GM19193 (cell line): ENCODE results near the gene MYO1D.

Experiments
- POLR2A ChIP-seq: IDR thresholded peaks from 4 replicates; pipeline ENCODE4 v1.6.1; 2011; ENCODE audit not compliant: insufficient read depth, insufficient read length; ENCODE audit errors: extremely low read depth

MYO1D gene

DNA sequence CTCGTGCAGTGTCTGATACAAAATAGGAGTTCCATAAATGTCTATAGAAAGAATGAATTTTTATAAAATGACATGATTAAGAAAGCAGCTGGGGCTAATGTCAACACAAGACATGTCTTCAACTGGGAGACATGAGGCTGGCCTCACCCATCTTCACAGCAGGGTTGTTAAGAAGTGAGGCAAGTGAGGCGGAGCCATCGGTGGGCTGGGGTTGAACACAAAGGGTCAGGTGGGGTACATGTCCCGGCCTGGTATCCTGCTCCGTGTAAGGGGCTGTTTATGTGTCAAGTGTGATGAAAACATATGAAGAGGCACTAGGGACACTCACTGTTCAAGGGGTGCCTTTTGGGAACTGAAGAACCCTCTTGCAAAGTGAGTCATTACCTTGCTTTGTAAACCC, 368.0 kb downstream of the MYO1D start:
- no peak for TF ChIP-seq POLR2A

DNA sequence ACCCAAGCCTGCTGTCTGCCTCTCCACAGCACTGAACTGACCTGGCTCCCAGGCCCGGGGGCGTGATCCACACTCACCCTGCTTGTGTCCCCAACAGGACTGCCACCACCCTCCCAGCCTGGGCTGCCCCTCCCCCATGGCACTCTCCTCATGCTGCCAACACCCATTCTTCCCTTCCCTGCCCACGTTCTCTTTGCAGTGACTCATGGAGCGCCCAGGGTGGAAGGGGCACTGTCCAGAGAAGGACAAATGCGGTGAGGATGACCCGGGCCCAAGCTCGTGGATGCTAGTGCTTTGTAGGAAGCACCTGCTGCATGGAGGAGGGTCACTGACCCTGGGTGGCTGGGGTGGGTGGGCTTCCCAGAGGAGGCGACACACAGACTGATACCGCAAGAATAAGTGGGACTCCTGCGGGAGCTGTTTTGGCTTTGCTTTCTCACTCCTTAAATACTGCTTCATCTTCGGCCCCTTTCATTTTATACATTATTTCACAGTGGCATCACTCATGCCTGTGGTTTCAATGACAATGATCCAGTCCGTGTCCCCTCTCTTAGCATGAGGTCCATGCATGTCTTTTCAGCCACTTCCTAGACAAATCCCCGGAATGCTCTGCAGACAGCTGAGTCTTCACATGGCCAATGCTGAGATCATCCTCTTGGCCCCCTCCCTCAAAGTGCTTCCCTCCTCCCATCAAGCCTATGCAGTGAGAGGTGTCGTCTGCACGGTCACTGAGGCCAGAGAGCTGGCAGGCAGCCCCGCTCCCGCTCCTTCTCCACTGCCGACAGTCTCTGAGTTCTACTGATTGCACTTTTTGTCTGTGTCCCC, 372.5 kb downstream of the MYO1D start:
- no peak for TF ChIP-seq POLR2A

DNA sequence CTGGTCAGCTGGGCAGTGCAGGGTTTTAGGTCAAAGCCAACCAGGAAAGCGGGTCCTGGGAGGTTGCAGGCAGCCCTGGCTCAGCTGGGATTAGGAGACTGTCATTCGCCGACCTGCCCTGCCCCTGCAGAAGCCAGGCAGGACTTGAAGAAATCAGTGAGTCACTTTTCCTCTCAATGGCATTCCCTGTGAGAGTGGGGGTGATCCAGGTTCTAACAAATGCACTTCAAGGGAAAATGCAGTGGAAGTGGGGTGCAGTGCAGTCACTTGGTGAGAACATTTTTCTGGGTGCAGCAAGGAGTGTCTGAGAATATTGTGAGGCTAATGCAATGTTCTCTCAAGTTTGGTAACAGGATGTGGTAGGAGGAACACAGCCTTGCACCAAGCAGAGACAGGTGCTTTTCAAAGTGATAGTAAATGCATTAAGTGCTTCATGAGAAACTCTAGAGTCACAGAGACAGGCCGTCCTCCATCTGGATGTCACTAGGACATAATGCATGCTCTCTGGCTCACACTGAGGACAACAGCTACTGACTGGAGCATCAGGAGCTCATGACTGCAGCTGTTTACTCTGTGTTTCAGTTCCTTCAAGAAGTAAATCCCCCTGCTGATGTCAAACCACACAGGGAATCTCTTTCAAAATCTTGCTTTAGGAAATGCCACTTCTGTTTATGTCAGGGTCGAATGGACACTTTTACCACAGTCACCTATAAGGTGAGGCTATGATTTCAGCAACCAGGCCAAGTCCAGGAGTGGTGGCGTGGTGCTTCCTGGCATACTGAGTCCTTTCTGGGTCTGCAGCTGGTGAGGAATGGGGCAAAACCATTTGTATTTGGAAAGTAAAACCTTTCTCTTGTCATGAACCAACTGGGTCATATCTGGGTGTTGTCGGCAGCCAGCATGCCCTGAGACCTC, 373.4 kb downstream of the MYO1D start:
- no peak for TF ChIP-seq POLR2A

DNA sequence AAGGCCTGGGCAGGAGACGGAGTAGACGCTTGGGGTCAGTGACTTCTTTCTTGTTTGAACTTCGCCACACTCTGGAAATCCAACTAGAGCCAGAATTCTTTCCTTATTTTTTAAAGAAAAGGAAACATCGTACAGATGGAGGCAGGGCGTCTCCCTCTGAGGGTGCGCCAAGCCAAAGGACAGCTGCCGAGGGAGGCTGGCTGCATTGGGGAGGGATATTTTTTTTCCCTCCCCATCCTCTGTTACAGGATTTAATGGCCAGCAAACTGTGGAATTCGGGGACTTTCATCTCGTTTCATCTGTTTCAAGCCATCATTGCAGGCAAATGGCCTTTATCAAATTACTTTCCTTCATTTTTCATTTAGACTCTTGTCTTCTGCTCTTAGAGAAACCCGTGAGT, 374.2 kb downstream of the MYO1D start:
- no peak for TF ChIP-seq POLR2A

DNA sequence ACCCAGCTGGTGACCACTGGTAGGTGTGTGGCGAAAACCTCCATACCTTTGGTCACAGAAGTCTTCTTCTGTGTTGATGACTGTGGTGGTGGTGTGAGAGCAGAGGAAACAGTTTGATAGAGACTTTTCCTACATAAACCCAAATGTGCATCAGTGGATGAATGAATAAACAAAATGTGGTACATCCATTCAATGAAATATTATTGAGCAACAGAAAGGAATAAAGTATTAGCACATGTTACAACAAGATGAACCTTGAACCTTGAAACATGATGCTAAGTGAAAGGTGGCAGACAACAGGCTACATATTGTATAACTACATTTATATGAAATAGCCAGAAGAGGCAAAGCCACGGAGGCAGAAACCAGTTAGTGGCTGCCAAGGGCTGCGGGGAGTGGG, 374.9 kb downstream of the MYO1D start:
- TF ChIP-seq POLR2A: no peak

DNA sequence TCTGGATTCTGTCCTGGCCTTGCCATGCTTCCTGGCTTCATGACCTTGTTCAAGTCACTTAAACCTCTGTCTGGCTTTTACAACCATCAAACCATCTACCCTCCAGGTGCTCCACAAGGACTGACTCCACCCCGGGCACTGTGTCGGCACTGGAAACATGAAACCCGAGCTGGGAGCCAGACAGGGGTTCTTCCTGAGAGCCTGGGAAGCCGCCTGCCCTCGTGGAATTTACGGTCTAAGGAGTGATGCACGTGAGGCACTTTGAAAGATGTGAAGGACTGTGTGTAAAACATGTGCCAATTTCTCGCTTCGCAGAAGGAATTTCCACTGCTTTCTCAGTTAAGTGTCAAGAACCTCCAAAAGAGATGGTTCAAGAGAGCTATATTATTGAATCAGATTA, 378.5 kb downstream of the MYO1D start:
- no peak for TF ChIP-seq POLR2A

DNA sequence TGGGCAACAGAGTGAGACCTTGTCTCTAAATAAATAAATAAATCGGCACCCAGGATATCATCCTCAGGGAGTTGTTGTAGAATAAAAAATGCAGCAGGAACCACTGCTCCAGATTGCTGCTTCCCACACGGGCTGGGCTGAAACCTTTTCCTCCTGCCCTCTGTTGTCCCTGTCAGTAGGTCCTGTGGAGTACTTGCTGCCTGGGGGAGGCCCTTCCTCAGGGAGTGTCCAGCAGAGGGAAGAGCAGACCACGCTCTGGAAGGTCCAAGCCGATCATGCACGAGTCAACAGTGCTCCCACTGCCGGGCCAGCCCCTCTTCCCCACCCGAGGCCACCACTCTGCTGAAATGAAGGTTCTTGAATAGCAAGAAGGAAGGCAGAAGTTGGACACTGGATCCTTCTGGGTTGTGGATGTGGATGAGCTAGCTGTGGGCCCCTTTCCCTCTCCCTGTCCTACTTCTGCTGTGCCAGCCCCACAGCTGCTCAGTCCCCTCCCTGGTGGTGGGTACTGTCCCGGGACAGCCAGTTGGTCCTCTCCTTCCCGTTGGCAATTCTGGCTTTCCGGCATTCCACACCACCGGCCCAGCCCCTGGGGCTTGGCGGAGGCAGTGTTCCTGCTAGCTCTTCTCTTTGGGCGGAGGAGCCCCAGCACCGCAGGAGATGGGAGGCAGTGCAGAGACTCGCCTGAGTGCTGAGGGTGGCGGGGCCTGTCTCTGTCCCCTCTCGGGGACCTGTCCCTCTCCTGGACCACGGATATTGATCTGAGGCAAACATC, 379.3 kb downstream of the MYO1D start:
- TF ChIP-seq POLR2A: no peak

DNA sequence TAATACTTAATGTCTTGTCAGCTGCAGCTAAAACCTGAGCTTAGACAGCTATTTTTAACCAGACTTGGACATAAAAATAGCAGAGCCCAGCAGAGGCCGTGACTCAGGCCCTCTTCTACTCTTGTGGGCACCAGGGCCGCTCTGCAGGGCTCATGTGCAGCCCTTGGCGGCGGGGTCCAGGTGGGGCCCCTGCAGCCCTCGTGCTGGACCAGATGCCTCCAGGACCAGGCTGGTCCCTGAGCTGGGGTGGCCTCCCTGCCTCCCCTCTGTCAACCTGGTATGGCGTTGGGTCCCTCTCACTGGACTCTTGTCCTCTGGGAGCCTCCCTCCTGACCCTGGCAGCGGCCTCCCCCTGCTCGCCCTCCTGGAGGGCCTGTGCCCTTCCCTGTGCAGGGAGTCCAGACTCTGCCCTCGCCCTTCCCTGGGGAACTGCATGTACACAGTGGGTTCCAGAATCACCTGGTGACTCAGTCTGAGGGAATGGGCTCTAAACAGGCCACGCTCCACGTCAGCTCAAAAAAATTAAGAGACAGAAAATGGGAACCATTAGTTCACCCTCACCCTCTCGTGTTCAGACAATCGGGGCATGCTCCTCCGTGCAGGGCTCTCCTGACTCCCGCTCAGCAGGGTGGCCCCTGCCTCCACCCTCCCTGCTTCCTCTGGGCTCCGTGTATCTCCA, 380.4 kb downstream of the MYO1D start:
- no peak for TF ChIP-seq POLR2A

DNA sequence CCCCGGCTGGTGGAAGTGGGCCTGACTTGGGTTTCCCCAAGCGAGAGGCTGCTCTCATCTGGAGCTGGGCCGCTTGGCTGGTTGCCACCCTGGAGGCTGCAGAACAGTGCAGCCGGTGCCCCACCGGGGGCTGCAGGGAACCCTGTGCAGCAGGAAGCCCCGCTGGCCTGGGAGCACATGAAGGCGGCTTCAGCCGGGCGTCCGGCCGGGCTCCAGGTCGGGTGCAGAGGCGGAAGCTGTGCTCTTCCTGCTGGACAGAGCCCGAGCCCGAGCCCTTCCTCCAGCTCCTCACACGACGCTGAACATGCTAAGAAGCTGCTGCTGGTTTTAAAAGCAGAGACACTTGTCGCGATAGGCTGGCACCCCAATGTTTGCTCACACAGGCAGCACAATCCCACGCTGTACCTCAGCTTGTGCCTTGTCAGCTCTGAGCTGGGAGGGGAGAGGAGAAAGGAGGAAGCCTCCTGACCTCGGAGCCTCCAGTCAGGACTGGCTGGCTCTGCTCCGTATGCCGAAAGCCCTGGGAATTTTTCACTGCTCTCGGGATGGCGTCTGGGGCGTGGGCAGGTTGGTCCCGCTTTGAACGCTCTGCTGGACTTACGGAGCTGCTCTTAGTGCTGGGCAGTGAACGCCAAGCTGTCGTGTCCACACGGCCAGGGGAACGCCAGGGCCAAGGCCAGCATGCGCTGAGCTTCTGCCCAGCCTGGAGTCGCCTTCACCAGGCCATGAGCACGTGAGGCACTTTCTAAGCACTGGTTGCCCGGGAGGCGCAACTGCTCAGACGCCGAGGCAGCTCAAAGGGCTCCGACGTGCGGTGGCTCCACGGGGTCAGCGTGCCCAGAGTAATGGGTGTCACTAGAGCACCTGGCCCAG, 381.3 kb downstream of the MYO1D start:
- TF ChIP-seq POLR2A: no peak

DNA sequence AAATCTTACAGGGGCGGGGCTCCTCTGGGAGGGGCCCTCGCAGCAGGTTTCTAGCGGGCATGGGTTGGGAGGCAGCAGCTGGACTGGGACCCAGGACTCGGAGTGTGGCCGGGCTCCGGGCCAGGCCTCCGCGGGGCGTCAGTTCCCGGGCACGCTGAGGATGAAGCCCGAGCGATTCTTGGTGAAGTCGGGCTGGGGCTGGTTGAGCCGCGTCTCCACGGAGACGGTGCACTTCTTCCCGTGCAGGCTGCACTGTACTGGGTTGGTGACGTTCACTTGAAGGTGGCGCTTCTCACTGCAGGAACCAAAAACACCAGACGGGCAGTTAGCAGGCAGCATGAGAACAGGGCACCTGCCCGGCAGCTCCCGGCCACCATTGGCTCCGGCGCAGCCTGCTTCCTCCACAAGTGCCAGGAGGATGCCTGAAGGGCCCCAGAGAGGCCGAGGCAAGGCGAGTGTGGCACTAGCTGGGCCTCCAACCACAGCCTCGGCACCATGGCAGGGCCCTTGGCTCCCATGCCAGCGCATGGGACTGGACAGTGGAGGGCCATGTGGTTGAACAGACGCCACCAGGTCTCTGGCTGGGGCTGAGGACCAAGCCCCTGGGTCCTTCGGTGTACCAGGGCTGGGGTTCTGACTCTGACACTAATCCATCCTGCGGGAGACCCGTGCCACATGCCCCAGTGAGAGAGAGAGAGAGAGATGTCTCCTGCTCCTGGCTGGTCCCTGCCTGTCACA, 382.1 kb downstream of the MYO1D start:
- no peak for TF ChIP-seq POLR2A

DNA sequence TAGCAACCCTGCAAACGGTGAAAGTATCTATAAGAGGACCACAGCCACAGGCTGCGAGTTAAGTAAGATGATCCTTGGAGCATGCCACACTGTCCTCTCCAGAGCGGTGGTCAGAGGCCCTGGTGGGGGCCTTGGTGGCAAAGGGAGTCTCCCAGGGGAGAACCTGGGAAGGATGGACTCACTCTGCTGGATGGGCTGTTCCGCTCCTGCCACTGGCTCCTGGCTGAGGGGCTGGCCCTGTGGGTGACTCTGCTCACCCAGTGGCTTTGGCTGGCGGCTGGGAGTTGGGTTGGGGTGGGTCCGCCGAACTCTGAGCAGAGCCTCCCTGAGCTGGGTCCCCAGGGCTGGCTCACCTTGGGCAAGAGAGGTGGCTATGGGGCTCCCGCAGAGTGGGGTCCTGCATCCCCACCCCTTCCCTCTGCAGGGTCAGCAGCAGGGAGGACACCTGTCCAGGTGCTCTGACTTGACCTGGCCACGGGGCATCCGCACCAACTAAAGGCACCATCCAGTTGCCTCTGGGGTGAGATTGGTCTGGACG, 382.9 kb downstream of the MYO1D start:
- no peak for TF ChIP-seq POLR2A

DNA sequence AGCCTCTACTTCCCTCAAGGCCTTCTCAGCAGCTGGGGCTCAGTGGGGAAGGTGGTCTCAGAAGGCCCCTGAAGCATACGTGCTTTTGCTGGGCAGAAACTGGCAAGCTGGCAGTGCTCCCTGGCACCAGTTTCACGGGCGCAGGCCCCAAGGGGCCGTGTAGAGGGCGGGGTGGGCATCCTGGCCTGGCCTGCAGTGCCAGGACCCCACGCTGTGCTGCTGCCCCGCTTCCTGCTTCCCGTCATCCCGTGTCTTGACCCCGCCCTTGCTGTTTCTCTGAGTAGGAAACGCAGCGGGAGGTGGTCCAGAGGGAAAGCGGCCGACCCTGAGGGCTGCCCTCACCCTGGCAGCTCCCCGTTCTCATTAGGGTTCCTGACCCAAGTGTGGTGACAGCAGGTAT, 383.4 kb downstream of the MYO1D start:
- no peak for TF ChIP-seq POLR2A
